ENCODE measurements around the gene SRRM2.

DNA sequence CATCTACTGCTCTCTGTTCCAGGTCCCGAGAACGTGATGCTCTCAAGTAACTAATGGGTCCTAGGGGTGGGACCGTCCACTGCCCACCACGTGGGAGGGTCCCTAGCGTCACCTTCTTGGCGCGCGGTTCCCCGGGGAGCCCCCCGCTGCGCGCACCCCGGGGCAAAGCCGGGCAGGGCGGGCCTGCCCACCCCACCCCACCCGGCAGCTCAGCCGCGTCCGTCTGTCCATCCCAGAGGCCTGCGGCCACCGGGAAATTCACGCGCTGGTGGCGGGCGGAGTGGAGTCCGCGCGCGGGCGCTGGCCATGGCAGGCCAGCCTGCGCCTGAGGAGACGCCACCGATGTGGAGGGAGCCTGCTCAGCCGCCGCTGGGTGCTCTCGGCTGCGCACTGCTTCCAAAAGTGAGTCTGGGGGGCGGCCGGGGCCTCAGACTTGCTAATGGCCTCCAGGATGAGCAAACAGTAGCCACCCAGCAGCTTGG, 46.3 kb downstream of the SRRM2 start:
- TF ChIP-seq ZSCAN29 (IDR thresholded peaks at IDR 0.05), result no peak
- TF ChIP-seq, protein P1, sequence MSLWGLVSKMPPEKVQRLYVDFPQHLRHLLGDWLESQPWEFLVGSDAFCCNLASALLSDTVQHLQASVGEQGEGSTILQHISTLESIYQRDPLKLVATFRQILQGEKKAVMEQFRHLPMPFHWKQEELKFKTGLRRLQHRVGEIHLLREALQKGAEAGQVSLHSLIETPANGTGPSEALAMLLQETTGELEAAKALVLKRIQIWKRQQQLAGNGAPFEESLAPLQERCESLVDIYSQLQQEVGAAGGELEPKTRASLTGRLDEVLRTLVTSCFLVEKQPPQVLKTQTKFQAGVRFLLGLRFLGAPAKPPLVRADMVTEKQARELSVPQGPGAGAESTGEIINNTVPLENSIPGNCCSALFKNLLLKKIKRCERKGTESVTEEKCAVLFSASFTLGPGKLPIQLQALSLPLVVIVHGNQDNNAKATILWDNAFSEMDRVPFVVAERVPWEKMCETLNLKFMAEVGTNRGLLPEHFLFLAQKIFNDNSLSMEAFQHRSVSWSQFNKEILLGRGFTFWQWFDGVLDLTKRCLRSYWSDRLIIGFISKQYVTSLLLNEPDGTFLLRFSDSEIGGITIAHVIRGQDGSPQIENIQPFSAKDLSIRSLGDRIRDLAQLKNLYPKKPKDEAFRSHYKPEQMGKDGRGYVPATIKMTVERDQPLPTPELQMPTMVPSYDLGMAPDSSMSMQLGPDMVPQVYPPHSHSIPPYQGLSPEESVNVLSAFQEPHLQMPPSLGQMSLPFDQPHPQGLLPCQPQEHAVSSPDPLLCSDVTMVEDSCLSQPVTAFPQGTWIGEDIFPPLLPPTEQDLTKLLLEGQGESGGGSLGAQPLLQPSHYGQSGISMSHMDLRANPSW (CRISPR knock-in tag; IDR thresholded peaks at IDR 0.05), result no peak
- TF ChIP-seq POLR2A (conservative IDR thresholded peaks at IDR 0.05), result no peak
- TF ChIP-seq TSC22D4 (tag; IDR thresholded peaks at IDR 0.05), result no peak
- TF ChIP-seq HLTF (IDR thresholded peaks at IDR 0.05), result no peak
- no peak for TF ChIP-seq CBX8 (IDR thresholded peaks at IDR 0.05; ENCODE audit: borderline replicate concordance, extremely low read depth, low read depth, low read length, poor library complexity, severe bottlenecking)
- no peak for TF ChIP-seq POLR2AphosphoS5 (IDR thresholded peaks at IDR 0.05; ENCODE audit: control insufficient read depth, insufficient read depth, low read depth, low read length)
- no peak for TF ChIP-seq SMARCC2 (IDR thresholded peaks at IDR 0.05; ENCODE audit: low read depth)
- no peak for TF ChIP-seq SRF (CRISPR knock-in tag; IDR thresholded peaks at IDR 0.05)
- TF ChIP-seq, protein P2, sequence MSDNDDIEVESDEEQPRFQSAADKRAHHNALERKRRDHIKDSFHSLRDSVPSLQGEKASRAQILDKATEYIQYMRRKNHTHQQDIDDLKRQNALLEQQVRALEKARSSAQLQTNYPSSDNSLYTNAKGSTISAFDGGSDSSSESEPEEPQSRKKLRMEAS (CRISPR knock-in tag; IDR thresholded peaks at IDR 0.05), result no peak
- no peak for TF ChIP-seq JUND (IDR thresholded peaks at IDR 0.05; ENCODE audit: borderline replicate concordance, low read depth, low read length)
- TF ChIP-seq JUND (tag; IDR thresholded peaks at IDR 0.05; ENCODE audit: borderline replicate concordance, low read depth, low read length), result no peak
- TF ChIP-seq, protein P3, sequence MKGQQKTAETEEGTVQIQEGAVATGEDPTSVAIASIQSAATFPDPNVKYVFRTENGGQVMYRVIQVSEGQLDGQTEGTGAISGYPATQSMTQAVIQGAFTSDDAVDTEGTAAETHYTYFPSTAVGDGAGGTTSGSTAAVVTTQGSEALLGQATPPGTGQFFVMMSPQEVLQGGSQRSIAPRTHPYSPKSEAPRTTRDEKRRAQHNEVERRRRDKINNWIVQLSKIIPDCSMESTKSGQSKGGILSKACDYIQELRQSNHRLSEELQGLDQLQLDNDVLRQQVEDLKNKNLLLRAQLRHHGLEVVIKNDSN (CRISPR knock-in tag; IDR thresholded peaks at IDR 0.05), result no peak
- TF ChIP-seq ZFP36 (IDR thresholded peaks at IDR 0.05; ENCODE audit: low read depth, low read length, partially characterized antibody), result no peak
